Skin epidermis (tissue), 12 donors: ENCODE results near the gene GNAS.
A peak's percentile ranks its signal among the peaks of the same experiment; 100 is the strongest.
"Not testable (repeated sequence)": the region's sequence is repeated elsewhere in the genome, so short reads cannot be mapped to it uniquely, and the experiment has no call there.

Experiments
- H3K27ac ChIP-seq, 21 experiments: fragments of 200-600 bp; sonication (generic) in 11 of 21; one replicate each; pipeline ENCODE4 v1.5.0; 2020; ENCODE audit warnings: mild to moderate bottlenecking in 3 of 21, inconsistent platforms in 2 of 21, moderate library complexity in 2 of 21
- H3K4me3 ChIP-seq, 7 experiments: fragments of 200-600 bp; sonication (generic) in 2 of 7; one replicate each; pipeline ENCODE4 v1.5.0; 2020; ENCODE audit warnings: inconsistent platforms in 2 of 7, mild to moderate bottlenecking in 2 of 7, moderate library complexity in 1 of 7

Gene GNAS

DNA sequence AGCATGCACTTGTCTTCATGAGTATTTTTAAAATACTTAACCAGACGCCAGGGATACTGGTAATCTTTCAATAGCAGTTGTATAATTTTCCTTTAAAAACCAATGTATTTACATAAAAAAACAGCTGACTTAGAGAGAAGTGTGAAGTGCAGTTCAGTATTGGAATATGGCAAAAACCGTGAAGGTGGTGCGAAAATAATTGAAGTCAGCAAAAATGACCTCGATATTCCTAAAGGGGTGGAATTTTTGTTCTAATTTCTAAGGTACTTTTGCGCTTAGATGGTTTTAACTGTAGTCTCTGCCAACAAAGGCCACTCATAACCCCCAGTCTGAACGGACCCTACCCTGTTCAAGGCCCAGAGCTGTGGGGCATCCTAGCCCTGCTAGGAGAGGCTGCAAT, 27.1 kb upstream of the GNAS start:
- no peak overlapping the region for H3K4me3 ChIP-seq
- H3K27ac ChIP-seq = no peak overlapping the region

DNA sequence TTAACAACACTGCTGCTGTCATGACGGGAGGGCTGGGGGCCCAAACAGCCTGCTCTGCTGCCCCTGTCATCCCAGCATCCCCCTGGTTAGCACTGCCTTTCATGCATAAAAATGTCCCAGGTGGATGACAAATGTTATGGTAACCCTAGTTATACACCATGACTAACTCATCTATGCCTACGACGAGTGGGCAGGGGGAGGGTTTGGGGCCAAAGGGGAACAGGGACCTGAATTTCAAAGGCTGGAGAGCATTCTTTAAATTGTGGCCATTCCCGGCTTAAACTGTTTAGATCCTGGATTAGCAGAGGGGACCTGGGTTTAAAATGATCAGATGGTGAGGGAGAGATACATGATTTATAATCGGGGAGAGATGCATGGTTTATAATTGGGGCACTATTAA, 26.2 kb upstream of the GNAS start:
- H3K27ac ChIP-seq = no peak overlapping the region

DNA sequence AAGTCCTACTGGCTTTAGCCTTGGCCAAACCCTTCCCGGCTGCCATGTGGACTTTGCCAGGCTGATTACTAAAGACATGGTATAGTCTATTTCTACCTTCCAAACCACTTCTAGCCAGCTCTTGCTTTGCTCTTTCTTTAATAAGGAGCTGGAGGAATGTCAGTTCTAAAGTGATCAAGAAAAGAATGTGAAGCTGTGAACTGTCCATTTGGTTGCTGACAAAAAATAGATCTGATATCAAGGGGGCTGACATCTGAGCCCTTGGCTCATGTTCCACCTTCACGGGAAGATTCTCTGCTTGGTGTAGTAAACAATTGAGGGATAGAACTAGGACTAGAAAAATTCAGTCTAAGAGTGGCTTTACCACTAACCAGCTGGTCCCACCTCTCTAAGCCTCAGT, 24.4 kb upstream of the GNAS start:
- Histone ChIP-seq H3K4me3 (no peak overlapping the region), H3K27ac (no peak overlapping the region)

More for the DNA sequence above, 26.2 kb upstream of the GNAS start:
- no peak overlapping the region for H3K4me3 ChIP-seq

DNA sequence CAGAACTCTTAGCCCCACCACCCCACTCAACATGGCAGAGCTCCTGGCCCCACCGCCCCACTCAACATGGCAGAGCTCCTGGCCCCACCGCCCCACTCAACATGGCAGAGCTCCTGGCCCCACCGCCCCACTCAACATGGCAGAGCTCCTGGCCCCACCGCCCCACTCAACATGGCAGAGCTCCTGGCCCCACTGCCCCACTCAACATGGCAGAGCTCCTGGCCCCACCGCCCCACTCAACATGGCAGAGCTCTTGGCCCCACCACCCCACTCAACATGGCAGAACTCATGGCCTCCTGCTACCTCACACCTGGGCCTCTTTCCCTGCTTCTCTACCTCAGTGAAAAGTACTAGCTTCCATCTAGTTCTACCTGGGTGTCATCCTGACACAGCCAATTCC, 23.7 kb upstream of the GNAS start:
- not testable (repeated sequence) for H3K4me3 ChIP-seq
- H3K27ac ChIP-seq = peak overlapping the region in 1 of 21 experiments; percentile 43

DNA sequence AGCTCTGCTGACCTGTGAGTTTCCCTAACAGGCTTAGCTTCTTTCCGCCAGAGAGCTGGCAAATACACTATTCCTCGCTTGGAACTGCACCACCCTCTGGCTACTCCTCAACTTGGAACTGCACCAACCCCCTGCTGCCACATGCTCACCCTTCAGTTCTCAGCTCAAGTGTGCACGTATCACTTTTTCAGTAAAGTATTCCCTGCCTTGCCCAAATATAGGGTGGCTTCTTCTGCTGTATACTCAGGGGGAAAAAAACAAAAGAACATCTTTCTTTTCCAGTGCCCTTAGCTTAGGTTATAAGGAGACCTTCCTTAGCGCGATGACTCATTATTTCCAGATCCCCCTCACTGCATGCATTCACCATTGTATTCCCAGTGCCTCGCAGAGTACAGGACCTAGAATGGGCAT, 23.0 kb upstream of the GNAS start:
- no peak overlapping the region for H3K4me3 ChIP-seq
- no peak overlapping the region for H3K27ac ChIP-seq

DNA sequence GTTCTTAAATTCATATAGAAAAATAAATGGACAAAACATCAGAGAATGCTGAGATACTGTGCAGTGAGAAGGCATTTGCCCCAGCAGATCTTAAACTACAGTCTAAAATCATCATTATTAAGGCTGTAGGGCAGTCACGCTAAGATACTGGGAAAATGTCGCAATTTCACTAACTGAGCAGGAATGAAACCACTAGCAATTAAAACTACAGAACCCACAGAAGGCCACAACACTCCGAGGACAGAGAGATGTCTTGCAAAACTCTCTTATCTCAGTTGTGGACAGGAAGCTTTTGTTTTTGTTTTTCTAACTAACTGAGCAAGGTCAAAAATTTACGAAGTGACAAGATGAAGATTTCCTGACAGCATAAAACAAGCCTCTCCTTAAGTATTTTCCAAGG, 20.1 kb upstream of the GNAS start:
- H3K4me3 ChIP-seq = no peak overlapping the region
- no peak overlapping the region for H3K27ac ChIP-seq

DNA sequence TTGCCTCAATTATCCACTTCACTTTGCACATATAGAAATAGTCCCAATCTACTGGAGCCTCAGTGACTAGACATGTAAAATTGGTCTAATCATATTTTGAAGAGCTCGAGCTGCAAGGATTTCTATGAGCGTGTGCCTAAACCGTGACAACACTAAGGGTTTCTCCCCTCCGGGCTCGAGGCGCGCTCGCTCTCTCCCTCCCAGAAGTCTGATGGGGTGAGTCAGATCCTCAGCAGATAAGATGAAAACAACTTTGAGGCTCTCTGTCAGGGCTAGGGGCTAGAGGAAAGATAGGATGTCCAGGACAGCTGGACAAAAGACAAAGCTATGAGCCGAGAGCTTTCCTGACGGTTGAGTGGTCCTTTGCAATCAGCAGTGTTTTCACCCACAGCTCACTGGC, 18.6 kb upstream of the GNAS start:
- Histone ChIP-seq H3K4me3 (no peak overlapping the region), H3K27ac (no peak overlapping the region)

DNA sequence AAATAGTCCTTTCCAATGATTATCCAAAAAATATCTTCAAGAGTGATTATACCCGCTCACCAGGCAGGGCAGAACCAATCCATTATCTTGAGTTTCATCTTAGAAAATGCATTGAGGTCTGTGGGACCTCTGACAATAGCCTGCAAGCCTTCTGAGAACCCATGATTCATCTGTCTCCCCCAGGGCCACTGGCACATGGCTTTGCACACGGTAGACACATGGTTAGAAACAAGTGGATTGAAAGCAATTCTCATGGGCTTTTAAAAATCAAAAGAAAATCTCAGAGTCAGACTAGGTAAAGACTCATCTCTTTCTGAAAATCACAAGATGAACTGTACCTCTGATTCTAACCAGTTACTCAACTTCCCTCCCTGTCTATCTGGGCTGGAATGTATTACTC, 17.3 kb upstream of the GNAS start:
- Histone ChIP-seq H3K27ac (no peak overlapping the region), H3K4me3 (no peak overlapping the region)

DNA sequence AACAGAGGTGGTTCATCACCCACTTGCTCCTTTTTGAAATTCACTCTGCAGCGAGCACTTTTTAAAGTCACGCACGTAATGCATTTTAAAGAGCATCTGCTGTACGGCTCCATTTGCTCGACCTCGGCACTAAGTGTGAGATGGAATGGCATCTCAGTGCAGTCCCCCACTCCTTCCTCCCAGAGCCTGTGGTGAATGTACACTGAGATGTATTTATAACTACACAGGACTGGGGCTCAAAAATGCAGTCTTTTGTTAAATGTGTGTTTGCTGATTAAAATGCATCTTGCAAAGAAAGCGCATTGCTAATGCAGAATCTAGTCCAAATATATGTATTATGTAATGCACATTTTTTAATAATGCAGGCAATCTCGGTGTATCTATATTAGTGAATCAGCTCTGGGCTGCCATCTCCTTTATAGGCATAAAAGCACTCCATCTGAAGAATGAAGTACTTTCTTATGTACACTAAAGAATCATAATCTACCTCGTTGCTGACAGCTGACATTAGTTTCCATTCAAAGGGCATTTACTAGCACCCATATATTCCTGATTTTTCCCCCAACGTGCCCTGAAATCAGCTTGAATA, 15.8 kb upstream of the GNAS start:
- Histone ChIP-seq H3K27ac (no peak overlapping the region), H3K4me3 (no peak overlapping the region)

DNA sequence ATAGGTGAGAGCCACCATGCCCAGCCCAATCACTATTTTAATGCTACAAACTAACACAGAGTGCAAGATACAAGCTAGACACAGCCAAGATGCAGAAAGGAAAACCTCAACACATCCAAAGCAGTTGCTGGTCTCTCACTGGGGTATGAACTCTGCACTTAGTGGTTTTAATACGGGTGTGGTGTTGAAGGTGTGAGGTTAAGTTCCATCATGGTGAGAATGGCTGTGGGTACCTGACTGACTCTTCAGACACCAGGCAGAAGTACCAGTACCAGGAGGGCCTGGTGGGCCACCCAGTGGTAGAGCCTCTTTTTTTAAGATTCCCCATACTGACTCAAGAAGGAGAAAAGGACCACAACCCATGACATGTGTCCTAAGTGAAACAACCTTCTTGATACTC, 14.8 kb upstream of the GNAS start:
- Histone ChIP-seq H3K4me3 (no peak overlapping the region), H3K27ac (no peak overlapping the region)

DNA sequence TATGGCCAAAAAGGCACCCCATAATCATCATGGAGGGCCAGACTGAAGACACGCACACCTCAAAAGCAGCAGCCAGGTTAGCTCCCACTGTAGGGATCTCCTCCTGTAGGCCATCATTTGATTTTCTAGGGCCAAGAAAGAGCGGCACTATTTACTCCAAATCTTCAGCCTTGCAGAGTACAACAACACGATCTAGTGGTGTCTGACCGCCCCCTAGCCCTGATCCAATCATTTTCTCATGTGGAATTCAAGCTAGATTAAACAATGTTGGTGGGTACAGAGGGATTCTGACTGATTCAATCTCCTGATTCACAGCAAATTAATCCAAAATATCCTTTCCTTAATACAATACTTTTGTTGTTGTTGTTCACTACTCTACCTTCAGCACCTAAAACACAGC, 14.3 kb upstream of the GNAS start:
- H3K4me3 ChIP-seq = no peak overlapping the region
- H3K27ac ChIP-seq = no peak overlapping the region

DNA sequence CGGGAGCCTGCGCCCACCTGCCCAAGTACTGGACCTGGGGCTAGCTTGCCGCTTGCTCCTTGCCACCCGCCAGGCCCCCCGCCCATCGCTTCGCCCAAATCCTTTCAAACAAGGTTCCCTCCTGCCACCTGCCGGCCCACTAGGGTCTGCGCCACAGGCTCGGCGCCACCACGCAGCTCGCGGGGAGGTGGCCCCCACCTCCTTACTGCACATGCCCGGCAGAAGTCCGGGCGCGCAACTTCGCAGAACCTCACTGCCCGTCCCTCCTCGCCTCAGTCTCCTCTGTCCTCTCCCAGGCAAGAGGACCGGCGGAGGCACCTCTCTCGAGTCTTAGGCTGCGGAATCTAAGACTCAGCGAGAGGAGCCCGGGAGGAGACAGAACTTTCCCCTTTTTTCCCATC, 13.0 kb upstream of the GNAS start:
- Histone ChIP-seq H3K4me3 (peak overlapping the region in 1 of 7 experiments; percentile 12), H3K27ac (no peak overlapping the region)

DNA sequence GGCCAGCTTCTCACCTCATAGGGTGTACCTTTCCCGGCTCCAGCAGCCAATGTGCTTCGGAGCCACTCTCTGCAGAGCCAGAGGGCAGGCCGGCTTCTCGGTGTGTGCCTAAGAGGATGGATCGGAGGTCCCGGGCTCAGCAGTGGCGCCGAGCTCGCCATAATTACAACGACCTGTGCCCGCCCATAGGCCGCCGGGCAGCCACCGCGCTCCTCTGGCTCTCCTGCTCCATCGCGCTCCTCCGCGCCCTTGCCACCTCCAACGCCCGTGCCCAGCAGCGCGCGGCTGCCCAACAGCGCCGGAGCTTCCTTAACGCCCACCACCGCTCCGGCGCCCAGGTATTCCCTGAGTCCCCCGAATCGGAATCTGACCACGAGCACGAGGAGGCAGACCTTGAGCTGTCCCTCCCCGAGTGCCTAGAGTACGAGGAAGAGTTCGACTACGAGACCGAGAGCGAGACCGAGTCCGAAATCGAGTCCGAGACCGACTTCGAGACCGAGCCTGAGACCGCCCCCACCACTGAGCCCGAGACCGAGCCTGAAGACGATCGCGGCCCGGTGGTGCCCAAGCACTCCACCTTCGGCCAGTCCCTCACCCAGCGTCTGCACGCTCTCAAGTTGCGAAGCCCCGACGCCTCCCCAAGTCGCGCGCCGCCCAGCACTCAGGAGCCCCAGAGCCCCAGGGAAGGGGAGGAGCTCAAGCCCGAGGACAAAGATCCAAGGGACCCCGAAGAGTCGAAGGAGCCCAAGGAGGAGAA, 12.3 kb upstream of the GNAS start:
- Histone ChIP-seq H3K27ac (no peak overlapping the region), H3K4me3 (peak overlapping the region in 1 of 7 experiments; percentile 12)

DNA sequence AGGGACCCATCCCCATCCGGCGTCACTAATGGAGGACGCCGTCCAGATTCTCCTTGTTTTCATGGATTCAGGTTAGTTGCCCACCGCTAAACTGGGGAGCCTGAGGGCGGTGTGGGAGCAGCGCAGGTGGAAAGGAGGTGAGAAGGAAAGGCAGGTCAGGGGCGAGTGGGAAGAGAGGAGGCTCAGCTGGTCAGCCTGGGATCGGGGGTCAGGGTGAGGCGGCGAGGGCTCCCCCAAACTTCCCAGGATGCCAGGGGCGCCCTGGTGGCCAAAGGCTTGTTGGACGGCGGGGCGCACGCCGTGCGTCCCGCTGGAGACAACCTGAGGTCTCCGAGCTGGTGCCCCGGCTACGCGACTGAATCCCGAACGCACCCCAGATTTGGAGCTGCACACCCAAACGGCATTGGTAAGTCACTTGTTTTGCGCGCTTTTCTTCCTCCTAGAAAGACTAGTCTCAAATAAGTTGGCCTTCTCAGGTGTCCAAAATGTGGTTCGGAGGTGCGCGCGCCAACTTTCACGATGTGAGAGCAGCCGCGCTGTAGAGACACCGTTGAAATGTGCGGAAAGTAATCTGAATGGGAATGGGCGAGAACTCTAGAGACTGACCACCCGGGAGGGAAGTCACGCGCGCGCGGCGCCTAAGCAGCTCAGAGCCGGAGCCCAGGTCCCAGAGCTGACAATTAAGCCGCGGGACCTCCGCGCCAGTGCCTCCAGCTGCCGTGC, 11.5 kb upstream of the GNAS start:
- Histone ChIP-seq H3K4me3 (peak overlapping the region in 1 of 7 experiments; percentile 5), H3K27ac (no peak overlapping the region)

DNA sequence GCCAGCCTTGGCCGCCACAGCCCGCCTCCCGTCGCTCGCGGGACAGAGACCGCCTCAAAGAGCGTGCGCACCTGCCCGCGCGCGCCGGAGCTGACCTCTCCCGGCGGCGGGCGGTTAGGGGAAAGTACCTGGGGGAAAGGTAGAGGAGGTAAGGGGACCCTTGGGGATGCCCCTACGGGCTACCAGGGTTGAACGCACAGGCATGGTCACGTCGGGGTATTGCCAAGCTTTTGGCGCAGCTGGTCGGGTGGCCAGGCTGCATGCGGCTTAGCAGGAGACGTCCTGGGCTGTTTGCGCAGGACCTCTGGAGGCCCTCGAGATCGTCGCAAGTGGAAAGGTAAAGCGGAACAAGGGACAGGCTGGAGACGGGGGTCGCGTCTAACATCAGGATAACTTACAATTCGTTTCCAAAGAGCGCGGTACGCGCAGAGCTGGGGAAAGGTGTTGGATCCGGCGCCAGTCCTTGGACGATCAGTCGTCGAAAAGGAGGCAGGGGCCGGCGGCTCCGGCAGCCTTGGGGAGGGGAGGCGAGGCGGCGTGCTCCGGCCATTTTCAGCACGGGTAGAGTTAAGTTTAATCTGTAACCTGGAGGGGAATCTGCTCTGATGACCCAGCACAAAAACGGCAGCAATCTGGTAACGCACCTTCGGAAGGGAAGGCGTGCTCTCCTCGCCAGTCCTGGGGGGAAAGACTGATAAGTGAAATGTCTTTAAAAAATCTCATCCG, 10.8 kb upstream of the GNAS start:
- H3K27ac ChIP-seq = no peak overlapping the region
- H3K4me3 ChIP-seq = peak overlapping the region in 1 of 7 experiments; percentile 2

DNA sequence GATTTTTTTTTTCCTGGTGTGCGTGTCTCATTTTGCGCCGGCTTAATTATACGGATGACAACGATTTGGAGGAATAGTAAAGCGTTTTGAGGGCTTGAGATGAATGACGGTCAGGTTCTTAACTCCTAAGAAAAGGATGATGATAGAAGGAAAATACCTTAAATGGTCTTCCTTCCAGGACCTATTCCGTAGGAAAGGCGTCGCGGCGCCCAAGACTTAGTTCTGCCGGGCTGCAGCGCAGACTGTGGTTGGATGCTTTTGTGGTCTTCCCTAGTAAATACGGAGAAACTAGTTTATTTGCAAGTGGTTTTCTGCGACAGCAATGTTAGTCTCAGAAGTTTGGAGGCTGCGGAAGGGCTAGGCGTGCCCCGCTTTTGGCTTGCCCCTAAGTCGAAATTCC, 10.2 kb upstream of the GNAS start:
- peak overlapping the region in 1 of 7 experiments; percentile 2 for H3K4me3 ChIP-seq
- no peak overlapping the region for H3K27ac ChIP-seq

DNA sequence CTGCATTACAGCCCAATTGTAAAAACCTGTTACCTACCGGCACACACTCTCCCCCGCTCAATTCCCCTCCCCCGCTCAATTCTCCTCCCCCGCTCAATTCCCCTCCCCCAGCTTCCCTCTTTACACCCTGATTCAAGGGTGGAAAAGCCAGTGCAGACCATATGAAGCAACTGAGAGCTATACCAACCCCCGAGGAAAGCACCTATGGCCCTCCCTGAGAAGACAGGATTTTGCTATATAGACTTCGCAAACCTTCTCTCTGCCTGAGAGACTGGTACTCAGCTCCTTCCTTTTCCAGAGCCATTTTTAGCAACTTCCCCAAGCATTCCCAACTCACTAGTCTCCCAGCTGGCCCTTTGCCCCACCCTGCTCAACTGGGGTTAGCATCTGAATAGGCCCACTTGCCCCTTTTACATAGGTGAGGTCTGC, 9.4 kb upstream of the GNAS start:
- Histone ChIP-seq H3K27ac (no peak overlapping the region), H3K4me3 (no peak overlapping the region)

DNA sequence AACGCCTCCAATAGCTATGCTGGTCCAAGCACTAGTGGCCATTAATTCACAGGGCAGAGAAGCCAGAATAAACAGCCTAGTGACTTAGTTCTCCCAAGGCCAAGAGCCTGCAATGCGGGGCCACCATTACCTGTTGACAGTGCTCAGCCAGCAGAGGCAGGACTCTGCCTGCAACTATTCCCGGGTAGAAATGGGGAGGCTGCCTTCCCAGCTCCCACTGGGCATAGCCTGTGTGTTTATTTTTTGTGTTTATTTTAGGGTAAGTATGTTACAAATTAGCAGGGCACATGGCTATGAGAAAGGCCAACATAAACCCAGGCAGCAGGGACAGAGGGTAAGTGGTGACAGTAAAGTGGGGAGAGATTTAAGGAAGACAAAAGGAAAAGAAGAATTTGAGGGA, 6.8 kb upstream of the GNAS start:
- Histone ChIP-seq H3K4me3 (no peak overlapping the region), H3K27ac (no peak overlapping the region)

DNA sequence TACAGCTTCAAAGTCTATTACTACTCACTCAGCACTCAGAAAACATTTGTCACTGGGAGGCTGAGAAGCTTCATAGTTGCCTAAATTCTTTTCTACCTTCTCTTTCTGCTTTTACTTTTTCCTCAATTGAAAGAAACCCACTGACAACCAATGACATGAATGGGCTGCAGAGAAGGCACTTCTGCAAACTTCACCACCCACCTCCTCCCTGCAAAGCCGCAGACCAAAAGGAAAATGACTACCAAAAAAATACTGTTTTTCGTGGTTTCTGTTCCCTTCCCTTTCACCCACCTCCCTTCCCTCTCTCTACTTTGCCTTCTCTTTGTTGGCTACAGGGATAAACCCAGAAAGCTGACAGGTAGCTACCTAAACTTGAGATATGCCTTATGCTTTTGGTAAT, 5.1 kb upstream of the GNAS start:
- H3K27ac ChIP-seq = no peak overlapping the region
- H3K4me3 ChIP-seq = no peak overlapping the region

DNA sequence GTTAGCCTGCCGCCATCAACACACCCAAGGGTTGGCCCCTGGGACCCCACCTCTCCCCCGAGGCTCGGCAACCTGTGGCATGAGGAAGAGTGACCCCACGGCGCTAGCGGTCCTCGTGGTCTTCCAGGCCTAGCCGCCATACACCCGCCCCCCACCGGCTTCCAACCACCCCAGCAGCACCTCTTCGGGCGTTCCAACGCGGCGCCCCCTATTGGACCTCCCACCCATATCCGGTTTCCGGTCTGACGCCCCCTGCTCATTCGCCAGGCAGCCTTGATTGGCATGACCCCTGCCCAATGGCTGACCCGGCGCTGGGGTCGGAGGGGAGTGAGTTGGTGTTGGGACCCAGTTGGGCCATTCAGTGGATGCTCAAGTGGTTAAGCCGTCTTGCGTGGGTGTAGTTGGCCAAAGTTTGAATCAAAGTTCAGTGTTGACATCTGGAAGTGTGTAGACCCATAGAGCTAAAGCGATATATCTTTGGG, 1.8 kb upstream of the GNAS start, which contains the start of gene GNAS-AS1:
Gene GNAS-AS1 (minus strand): TSS at position 210 of the 482 bp plus-strand sequence.
- peak within 1 kb of the TSS in 6 of 7 experiments; percentile 23 to 40 (median 28) for H3K4me3 ChIP-seq
- no peak within 1 kb of the TSS for H3K27ac ChIP-seq
